T-helper 1 cell (primary cell): ENCODE measurements around the gene ALOX15.
A peak's percentile ranks its signal among the peaks of the same experiment; 100 is the strongest.
"Not testable (repeated sequence)": the region's sequence is repeated elsewhere in the genome, so short reads cannot be mapped to it uniquely, and the experiment has no call there.

Experiments used
- DNase-seq, 5 donors: peaks; one replicate each; pipeline ENCODE4 v3.0.0-alpha.2; 2012 to 2020

ALOX15 gene

GRCh38 chr17:4648741-4649140 lies 7.3 kb upstream of the ALOX15 start:
- DNase-seq: no peak

GRCh38 chr17:4645642-4646041 lies 4.2 kb upstream of the ALOX15 start:
- DNase-seq: no peak

- DNase-seq: no peak
Measured at GRCh38 chr17:4643676-4644075, 2.2 kb upstream of the ALOX15 start.

GRCh38 chr17:4642286-4642685 lies 808 bp upstream of the ALOX15 start:
- no peak for DNase-seq

GRCh38 chr17:4640569-4641188 lies 799 bp downstream of the ALOX15 start:
- peak in 1 of 5 donors; percentile 13 for DNase-seq

GRCh38 chr17:4639301-4640059 lies 2.0 kb downstream of the ALOX15 start:
- peak in 1 of 5 donors; percentile 37 for DNase-seq

GRCh38 chr17:4638766-4639165 lies 2.7 kb downstream of the ALOX15 start:
- DNase-seq: not testable (repeated sequence)

GRCh38 chr17:4636474-4637100 lies 4.9 kb downstream of the ALOX15 start:
- DNase-seq: no peak

- no peak for DNase-seq
Measured at GRCh38 chr17:4635823-4636375, 5.6 kb downstream of the ALOX15 start.

- DNase-seq: no peak
Measured at GRCh38 chr17:4634976-4635375, 6.5 kb downstream of the ALOX15 start.

- DNase-seq: no peak
Measured at GRCh38 chr17:4633643-4634042, 7.8 kb downstream of the ALOX15 start.

GRCh38 chr17:4632581-4632920 lies 8.9 kb downstream of the ALOX15 start:
- no peak for DNase-seq

- no peak for DNase-seq
Measured at GRCh38 chr17:4631836-4632580, 9.5 kb downstream of the ALOX15 start.

- no peak for DNase-seq
Measured at GRCh38 chr17:4631431-4631830, 10.0 kb downstream of the ALOX15 start.

- DNase-seq: no peak
Measured at GRCh38 chr17:4626734-4627256, 14.7 kb downstream of the ALOX15 start.

- no peak for DNase-seq
Measured at GRCh38 chr17:4625181-4625617, 16.3 kb downstream of the ALOX15 start.

- not testable (repeated sequence) for DNase-seq
Measured at GRCh38 chr17:4624451-4624911, 17.0 kb downstream of the ALOX15 start.

GRCh38 chr17:4623249-4623648 lies 18.2 kb downstream of the ALOX15 start:
- no peak for DNase-seq

GRCh38 chr17:4622375-4622774 lies 19.1 kb downstream of the ALOX15 start:
- no peak for DNase-seq

GRCh38 chr17:4620531-4621101 lies 20.9 kb downstream of the ALOX15 start:
- DNase-seq: no peak

- DNase-seq: no peak
Measured at GRCh38 chr17:4617590-4618351, 23.7 kb downstream of the ALOX15 start.
